UCSD-AML1 (cell line): Measurements from ENCODE around the gene BBC3.

Source experiments
- DNase-seq: peaks from one replicate; lab custom pipeline; 2025; ENCODE audit not compliant: unreplicated experiment; lab: John Stamatoyannopoulos, UW

BBC3 gene

GRCh38 chr19:47231215-47232054 lies 436 bp upstream of the BBC3 start:
- peak; percentile 92 for DNase-seq

DNA sequence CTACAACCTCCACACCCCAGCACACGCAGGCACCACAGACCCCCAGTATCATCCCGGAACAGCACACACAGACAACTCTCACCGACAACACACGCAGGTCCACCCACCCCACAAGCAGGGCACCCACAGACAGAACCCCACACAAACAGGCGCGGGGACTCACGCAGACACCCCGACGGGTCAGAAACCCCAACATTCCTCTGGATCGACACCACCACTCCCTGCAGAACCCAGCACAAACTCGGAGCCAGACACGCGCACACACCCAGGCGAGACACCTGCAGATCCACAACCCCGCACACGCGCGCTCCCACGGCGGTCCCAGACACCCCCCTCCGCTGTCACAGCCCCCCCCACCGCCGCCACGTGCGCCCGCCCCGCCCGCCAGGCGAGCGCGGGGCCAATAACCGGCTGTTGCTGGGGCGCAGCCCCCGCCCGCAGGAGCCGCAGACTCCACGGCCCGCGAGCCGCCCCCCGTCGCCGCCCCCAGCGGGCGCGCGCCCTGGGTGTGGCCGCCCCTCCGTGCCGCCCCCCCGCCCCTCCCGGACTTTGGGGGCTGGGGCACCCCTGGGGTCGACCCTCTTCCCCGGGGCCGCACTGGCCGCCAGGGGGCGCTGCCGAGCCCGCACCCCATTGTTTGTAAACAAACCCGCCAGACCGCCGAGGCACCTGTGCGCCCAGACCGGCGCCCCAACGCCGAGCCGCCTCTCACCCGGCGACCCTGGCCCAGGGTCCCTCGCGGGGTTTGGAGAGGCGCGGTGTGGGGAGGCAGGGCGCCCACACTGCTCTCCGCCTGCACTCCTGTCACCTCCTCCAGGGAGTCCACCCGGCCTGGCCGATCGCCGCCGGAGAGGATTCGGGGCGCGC lies 712 bp downstream of the BBC3 start:
- DNase-seq, result peak; percentile 75

DNA sequence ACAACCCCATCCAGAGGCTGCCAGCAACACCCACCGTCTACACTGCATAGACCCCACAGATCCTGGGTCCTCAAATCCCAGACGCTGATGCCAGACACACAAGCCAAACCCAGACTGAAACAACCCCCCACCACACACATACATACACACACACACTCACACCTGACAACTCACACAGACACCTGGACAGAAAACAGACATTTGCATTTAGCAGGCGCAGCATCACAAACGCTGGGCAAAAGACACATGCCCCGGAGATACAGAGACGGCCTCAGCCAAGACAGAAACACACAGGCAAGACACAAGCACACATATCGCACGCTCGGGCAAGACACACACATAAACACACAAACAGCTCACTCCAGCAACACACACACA lies 1.3 kb downstream of the BBC3 start:
- no peak for DNase-seq

- DNase-seq, result peak; percentile 44
Observed at GRCh38 chr19:47228937-47229675, 1.9 kb downstream of the BBC3 start.

DNA sequence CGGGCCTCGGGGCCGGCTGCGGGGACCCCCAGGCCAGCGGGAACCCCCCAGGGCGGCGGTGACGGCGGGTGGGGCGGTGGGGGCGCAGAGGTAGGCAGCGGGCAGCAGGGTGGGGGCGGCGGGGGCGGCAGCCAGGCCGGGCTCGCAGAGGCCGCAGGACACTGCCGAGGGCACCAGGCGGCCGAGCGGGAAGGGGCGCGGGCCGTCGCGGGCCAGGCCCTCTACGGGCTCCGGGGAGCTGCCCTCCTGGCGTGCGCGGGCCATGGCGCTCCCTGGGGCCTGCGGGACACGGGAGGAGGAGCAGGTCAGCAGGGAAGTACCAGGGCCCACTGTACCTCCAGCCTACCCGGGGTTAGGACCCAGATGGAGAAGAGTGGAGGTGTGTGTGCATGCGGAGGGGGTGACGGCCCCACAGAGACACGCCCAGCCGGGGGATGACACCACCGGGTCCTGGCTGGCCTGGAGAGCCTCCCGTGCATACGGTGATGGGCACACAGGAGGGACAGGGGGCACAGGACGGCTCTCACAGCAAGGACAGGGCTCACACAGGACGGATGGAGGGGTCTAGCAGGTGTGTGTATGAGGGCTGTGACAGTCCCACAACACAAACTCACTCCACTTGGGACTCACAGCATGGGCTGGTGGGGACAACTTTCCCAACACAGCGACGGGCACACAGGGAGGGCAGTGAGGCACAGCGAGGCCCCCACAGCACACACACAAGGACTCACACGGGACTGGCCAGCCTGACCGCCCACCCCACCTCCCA lies 2.6 kb downstream of the BBC3 start:
- peak; percentile 75 for DNase-seq

DNA sequence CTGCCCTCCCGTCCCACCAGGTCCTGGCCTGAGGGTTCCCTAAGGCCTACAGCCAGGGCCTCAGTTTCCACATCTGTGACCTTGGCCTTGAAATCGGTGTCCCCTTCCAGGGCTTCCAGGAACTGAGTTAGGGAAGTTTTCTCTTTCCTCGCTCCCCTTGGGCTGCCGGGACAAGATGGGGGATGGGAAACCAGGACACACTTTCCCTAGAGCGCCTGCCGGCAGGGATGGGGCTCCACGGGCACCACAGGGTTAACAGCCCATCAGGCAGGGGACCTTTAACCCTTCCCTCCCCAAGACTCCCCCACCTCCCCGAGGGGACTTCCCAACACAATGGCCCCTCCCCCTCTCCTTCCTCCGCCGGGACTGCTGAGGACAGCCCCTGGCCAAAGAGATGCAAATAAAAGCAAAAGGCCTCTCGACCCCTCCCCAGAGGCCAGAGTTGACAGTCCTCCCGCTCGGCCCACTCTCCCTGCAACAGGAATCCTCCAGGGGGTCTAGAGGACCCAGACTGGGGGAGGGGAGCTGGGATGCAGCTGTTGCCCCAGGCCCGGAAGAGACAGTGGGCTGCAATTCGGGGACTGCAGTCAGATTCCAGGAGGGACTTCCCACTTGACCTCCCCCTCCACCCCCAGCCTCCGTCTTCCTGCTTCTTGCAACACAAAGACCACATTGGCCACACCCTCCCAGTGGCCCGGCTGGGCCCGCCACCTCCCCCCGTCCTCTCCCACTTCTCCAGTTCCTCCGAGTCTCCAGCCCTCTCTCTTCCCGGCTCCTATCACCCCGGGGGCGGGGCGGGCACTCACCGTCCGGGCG lies 3.4 kb downstream of the BBC3 start:
- DNase-seq, result peak; percentile 94

DNA sequence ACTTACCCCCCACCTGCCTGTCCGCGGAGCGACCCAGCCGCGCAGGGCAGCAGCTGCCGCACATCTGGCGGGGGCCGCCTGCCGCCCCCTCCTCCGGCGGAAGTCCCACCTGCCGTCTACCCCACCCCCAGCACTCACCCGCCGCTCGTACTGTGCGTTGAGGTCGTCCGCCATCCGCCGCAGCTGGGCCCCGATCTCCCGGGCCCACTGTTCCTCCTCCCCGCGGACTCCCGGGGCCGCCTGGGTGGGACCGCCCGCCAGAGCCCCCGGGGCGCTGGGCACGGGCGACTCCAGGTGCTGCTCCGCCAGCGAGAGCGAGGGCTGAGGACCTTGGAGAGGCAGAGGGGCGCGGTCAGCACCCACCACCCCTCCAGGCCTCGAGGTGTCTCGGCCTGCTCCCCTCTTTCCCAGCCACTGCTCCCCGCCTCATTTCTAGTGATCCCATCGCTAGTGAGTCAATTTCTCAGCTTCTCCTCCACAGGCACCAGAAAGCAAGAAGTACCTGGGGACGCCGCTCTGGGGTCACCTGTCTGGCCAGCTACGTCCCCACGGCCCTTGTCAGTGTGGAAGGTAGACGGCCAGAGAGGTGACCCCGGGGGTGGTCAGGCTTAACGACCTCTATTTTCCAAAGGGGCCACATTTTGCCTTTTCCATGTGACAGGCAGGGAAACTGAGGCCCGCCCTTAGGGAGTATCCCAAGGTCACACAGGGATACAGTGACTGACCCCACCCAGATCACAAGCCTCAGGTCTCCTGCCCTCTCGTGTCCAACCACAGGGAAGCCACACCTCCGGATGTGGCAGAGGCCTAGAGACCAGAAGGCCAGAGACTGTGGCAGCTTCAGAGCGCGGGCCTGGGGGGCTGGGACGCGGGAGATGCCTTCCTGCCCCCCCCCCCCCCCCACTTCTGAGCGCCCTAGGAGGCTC lies 4.3 kb downstream of the BBC3 start:
- DNase-seq, result peak; percentile 90

- peak; percentile 90 for DNase-seq
Observed at GRCh38 chr19:47225746-47226425, 5.1 kb downstream of the BBC3 start.

GRCh38 chr19:47221890-47222289 lies 9.1 kb downstream of the BBC3 start:
- DNase-seq, result no peak

- DNase-seq, result no peak
Observed at GRCh38 chr19:47221080-47221841, 9.7 kb downstream of the BBC3 start.

GRCh38 chr19:47215581-47215980 lies 15.4 kb downstream of the BBC3 start:
- no peak for DNase-seq

GRCh38 chr19:47210689-47211316 lies 20.2 kb downstream of the BBC3 start:
- DNase-seq, result peak; percentile 57

DNA sequence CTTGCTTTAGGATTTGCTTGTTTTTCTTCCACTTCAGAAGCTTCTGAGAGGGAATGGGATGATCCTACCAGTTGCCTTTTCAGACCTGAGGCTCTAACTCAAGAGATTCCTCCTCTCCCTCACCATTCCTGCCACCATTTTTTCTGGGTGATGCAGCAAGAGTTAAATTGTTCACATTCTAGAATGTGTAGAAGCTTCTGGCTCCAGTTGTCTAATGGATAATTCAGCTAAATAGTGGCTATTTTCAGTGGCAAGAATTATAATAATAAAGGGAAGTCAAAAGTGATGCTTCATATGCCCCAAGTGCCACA lies 20.9 kb downstream of the BBC3 start:
- no peak for DNase-seq

DNA sequence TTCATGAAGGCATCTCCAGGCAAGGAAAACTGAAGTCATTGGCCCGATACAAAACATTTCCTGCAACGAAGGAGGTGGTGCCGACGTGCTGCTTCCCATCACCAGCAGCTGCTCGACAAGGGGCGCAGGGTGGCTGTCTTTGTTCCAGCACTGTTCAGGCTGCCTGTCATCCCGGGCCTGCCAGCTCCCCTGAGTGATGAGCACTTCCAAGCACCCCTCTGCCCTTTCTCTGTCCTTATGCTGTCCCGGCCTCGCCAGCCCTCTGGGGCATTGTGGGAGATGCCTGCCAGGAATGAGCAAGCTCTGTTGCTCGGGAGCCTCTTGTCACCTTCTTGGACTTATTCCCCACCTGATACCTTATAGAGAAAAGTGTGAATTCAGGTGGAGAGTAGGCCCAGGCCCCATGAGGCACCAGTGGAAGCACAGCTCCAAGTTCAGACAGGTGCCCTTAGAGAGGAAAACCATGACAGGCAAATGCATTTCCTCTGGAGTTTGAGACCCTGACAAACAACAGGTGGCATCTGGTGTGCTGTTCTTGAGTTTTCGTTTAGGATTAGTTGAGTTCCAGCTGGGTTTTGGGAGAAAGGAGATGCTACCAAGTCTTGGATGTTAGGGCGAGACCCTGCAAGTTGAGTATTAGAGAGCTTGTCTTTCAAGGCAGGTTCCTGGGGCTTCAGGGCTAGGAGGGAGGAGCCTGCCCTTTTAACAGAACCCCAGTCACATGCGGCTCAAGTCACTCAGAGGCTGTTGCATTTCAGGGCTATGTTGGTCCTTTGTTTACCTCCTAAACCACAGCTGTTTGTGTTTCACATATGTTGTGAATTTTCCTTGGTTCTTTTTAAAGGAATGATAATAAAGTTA lies 21.4 kb downstream of the BBC3 start:
- DNase-seq, result no peak

GRCh38 chr19:47203254-47203653 lies 27.7 kb downstream of the BBC3 start:
- no peak for DNase-seq

GRCh38 chr19:47200530-47200929 lies 30.5 kb downstream of the BBC3 start:
- no peak for DNase-seq
